ENCODE measurements around the gene FPR1. TPM values are rescaled to one million over a fixed set of nuclear protein-coding genes. Genes with fewer than 3 reads are reported as not detected.

Gene FPR1, protein sequence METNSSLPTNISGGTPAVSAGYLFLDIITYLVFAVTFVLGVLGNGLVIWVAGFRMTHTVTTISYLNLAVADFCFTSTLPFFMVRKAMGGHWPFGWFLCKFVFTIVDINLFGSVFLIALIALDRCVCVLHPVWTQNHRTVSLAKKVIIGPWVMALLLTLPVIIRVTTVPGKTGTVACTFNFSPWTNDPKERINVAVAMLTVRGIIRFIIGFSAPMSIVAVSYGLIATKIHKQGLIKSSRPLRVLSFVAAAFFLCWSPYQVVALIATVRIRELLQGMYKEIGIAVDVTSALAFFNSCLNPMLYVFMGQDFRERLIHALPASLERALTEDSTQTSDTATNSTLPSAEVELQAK
- total RNA-seq: not detected in 2 replicates

DNA sequence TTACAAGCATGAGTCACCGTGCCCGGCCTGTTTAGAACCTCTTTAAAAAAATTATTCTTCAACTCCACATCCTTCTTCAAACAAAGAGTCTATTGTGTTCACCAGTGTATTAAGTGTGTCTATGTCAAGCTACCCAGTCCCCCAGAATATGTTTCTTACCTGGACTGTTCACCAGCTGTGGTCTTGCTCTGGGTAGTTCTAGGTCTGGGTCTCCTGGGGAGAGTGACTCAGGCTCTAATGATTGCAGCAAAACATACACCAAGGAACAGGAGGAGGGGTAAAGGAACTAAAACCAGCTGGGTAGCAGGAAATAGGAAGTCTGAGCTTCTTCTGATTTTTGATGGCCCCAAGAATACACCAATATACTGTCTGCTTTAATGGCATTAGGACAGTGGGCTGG is at the start of gene FPR1:
FPR1 (minus strand) TSS at position 224 of the 400 bp plus-strand sequence. CDS start 4,884 bp downstream, outside the sequence.

DNA sequence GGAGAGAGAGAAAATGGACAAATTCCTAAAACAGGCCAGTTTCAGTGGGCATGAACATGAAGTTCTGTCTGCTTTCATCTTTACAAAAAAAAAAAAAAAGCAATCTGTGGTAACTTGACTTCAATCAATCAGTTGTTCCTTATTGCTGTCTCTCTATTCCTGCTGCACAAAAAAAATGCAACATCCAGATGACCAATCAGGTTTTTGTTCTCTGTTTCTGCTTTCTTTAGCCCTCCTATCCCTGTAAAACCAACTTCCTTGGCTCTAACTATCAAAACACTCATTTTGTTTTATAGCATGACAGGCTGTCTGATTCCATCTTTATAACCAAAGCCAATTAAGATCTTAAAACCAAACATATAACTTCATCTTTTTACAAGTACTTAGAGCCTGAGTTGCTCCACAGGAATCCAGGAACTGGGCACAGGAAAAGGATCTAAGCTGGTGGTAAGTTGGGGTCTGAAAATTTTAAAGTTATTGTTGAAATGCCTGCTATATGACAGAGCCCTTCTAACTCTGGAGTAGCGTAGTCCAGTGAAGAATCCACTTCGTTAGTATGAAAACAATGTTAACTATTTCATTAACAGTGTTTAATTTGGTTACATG is 43.3 kb upstream of the FPR1 start, which contains the start of gene FPR3:
FPR3 (plus strand) TSS at position 273 of the 606 bp plus-strand sequence. CDS start 28,592 bp downstream, outside the sequence.

DNA sequence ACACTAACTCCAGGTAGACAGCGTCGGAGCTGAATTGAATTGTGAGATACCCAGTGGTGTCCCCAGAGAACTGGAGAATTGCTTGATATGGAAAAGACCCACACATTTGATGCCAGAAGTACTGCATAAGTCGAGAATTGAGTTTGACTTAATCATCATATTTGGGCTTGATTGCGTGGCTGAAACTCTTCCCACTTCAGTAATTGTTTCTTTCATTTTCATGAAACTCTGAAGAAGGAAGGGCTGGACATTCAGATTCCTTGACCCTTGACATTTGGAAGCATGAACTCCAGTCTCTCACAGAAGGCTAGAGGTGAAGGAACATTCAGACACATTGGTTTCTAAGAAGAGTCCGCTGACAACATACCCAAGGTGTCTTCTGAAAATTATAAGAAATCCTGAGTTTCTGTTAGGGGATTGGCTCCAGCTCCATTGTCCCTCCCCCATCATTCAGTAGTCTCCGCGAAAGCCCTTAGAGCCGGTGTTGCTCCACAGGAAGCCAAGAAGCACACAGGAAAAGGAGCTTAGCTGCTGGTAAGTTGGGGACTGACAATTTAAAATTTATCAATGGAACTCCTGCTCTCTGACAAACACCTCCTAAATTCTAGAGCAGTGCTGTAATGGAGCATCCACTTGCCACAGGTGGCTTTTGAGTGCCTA is 9.1 kb upstream of the FPR1 start, which contains the start of gene FPR2:
FPR2 (plus strand) TSS at position 484 of the 660 bp plus-strand sequence. CDS start 7,479 bp downstream, outside the sequence.

Other genes with a start within 250 kb of the FPR1 start
- not detected in 2 replicates for gene SIGLEC6, start 220.2 kb downstream of the FPR1 start, total RNA-seq
- 1.2 and 5.0 TPM in 2 replicates for gene ZNF175, start 180.6 kb downstream of the FPR1 start, total RNA-seq
- not detected in 2 replicates for gene SIGLEC5, start 121.5 kb downstream of the FPR1 start, total RNA-seq
- not detected in 2 replicates for gene SIGLEC14, start 105.1 kb downstream of the FPR1 start, total RNA-seq
- gene SPACA6, start 58.5 kb downstream of the FPR1 start, total RNA-seq: 4.0 and 21.4 TPM in 2 replicates
- gene HAS1, start 27.9 kb downstream of the FPR1 start, total RNA-seq: not detected in 2 replicates
- gene FPR2, start 9.3 kb upstream of the FPR1 start, total RNA-seq: not detected in 2 replicates
- gene FPR3, start 43.3 kb upstream of the FPR1 start, total RNA-seq: not detected in 2 replicates
- 1.4 and 3.2 TPM in 2 replicates for gene ZNF577, start 136.1 kb upstream of the FPR1 start, total RNA-seq
- gene ZNF649, start 153.1 kb upstream of the FPR1 start, total RNA-seq: 1.2 and 3.4 TPM in 2 replicates
- gene ZNF613, start 175.6 kb upstream of the FPR1 start, total RNA-seq: 3.7 and 8.1 TPM in 2 replicates
- 2.3 and 4.4 TPM in 2 replicates for gene ZNF350, start 235.0 kb upstream of the FPR1 start, total RNA-seq

Measured in myometrial cell (primary cell).